Right lobe of liver (tissue), 4 donors: ENCODE measurements around the gene PHC3.
"Not testable (repeated sequence)": the region's sequence is repeated elsewhere in the genome, so short reads cannot be mapped to it uniquely, and the experiment has no call there.

Source experiments
- CTCF ChIP-seq, 4 donors: fragments of 200-600 bp in 3 of 4; fragments of 450-650 bp in 1 of 4; IDR thresholded peaks; one replicate each; pipeline versions ENCODE4 v1.5.1 to v1.8.0; 2016 to 2022; ENCODE audit warnings: antibody characterized with exemption in 4 of 4, mild to moderate bottlenecking in 2 of 4
- POLR2A ChIP-seq: fragments of 450-650 bp; IDR thresholded peaks from one replicate; pipeline ENCODE4 v1.6.1; 2017; ENCODE audit warnings: antibody characterized with exemption, mild to moderate bottlenecking
- donor health status: DM: no; HTN: no; CAD: no.
- donor health status: DM: no; HTN: no; CAD: no.
- donor health status: DM: no; HTN: yes; CAD: no.

- not testable (repeated sequence) for TF ChIP-seq POLR2A; CTCF (IDR thresholded peaks at IDR 0.05)
These were observed 67.4 kb downstream of the PHC3 start for GRCh38 chr3:170114165-170114564.
